GM12891 (cell line): Measurements from ENCODE around the gene SEMA4A.
"Not testable (repeated sequence)": the region's sequence is repeated elsewhere in the genome, so short reads cannot be mapped to it uniquely, and the experiment has no call there.

Experiments
- DNase-seq: peaks from one replicate; pipeline ENCODE4 v3.0.0; 2011; ENCODE audit warnings: low spot score; ENCODE audit not compliant: insufficient read length
- FAIRE-seq: peaks from 2 replicates; lab custom pipeline; 2011; peaks lifted over from hg19 to GRCh38; lab: Jason Lieb, UNC
- PAX5 ChIP-seq: IDR thresholded peaks from 2 replicates; pipeline ENCODE4 v1.6.1; 2011; ENCODE audit warnings: low read length, moderate library complexity, mild to moderate bottlenecking; ENCODE audit not compliant: insufficient read depth, severe bottlenecking
- POLR2A ChIP-seq: IDR thresholded peaks from 2 replicates; pipeline ENCODE4 v1.6.1; 2011; ENCODE audit warnings: low read depth, low read length, control low read depth
- POLR2AphosphoS5 ChIP-seq: IDR thresholded peaks from 2 replicates; pipeline ENCODE4 v1.6.1; 2011; ENCODE audit warnings: low read depth, low read length, control low read depth
- POU2F2 ChIP-seq: IDR thresholded peaks from 2 replicates; pipeline ENCODE4 v1.6.1; 2011; ENCODE audit warnings: low read depth, mild to moderate bottlenecking, control low read depth, low read length, moderate library complexity
- SPI1 ChIP-seq: IDR thresholded peaks from 2 replicates; pipeline ENCODE4 v1.6.1; 2011; ENCODE audit warnings: low read depth, low read length, control low read depth
- TAF1 ChIP-seq: IDR thresholded peaks from 2 replicates; pipeline ENCODE4 v1.6.1; 2011; ENCODE audit warnings: low read depth, low read length, control low read depth

SEMA4A gene

DNA sequence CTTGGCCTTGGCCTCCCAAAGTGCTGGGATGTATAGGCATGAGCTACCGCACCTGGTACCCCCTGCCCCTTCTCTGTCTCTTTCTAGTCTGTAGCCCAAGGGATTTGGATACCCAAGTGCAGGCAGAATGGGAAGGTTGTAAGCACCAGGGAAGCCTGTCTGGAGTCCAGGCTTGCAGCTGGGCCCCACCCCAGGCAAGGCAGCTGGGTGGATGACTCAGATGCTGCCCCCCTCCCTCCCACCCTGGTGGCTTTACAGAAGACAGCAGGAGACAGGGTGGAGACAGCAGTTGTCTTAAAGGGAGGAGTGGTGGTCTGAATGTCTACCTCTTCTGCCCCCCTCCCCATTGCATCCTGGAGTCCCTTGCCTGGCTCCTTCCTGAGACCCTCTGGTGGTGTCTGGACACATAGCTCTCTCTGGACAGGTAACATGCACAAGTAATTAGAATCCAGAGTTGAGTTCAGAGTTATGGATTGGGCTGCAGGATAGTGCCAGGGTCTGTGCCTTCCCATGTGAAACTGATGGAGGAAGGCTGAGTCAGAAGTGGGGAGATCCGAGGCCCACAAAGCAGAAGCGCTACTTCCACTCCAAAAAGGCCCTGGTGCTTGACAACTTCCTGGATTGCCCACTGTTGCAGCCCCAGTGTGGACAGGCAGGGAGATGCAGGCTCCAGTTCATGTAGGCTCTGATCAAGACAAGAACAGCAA is 33.7 kb upstream of the SEMA4A start:
- TF ChIP-seq POU2F2 (no peak), SPI1 (peak; percentile 81), POLR2AphosphoS5 (no peak), TAF1 (no peak), POLR2A (no peak), PAX5 (no peak)

DNA sequence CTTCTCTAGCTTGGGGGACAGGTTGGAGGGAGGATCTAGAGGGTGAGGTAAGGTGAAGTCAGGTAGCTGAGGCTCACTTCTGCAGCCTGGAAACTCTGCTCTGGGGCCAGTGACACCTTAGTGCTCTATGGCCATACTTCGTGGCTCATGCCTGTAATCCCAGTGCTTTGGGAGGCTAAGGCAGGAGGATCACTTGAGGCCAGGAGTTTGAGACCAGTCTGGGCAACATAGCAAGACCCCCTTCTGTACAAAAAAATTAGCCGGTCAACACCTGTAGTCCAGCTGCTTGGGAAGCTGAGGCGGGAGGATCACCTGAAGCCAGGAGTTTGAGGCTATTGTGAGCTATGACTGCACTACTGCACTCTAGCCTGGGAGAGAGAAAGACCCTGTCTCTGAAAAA is 33.1 kb upstream of the SEMA4A start:
- no peak for FAIRE-seq
- no peak for DNase-seq
- TF ChIP-seq PAX5 (no peak), TAF1 (no peak), SPI1 (no peak), POLR2A (no peak), POLR2AphosphoS5 (no peak), POU2F2 (no peak)

More for the DNA sequence above, 33.7 kb upstream of the SEMA4A start:
- DNase-seq (no peak), FAIRE-seq (no peak)

DNA sequence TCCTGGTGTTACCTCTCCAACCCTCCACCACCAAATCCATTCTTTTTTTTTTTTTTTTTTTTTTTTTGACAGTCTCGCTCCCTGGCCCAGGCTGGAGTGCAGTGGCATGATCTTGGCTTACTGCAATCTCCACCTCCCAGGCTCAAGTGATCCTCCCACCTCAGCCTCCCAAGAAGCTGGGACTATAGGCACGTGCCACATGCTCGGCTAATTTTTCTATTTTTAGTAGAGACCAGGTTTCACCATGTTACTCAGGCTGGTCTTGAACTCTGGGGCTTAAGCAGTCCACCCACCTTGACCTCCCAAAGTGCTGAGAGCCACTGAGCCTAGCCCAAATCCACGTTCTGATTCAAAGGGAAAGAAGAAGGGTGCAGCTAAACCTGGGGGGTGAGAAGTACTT is 32.4 kb upstream of the SEMA4A start:
- FAIRE-seq, DNase-seq: not testable (repeated sequence)

DNA sequence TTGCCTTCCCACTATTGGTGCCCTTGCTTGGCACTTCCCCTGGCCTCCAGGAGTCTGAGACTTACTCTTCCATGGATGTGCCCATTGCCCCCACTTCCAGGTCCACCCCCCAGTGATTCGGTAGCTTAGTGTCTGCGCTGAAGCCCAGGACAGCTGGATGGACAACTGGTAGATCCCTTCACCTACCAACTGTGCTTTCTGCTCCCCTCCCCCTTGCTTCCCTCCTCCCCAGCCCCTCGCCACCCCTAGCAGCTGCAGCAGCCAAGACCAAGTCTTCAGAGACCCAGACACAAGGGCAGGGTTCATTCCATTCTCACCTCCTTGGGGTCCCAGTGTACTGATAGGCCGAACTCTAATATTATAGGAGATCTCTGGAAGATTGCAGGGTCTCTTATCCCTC is 31.9 kb upstream of the SEMA4A start:
- no peak for FAIRE-seq

DNA sequence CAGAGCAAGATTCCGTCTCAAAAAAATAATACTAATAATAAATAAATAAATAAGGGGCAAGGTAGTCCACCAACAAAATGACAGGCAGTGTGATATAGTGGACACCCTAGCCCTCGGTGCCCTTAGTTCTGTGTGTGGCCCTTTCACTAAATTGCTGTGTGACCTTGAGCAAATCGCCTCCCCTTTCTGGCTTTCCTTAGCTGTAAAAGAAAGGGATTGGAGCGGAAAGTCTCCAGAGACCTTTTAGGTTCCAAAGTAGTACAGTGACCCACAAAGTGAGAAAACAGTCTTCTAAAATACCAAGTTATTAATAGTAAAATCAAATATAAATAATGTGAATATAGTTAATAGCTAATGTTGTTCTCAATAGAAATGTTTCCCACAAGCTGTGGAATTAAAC is 31.3 kb upstream of the SEMA4A start:
- no peak for DNase-seq
- TF ChIP-seq POLR2A (no peak), SPI1 (no peak), POU2F2 (no peak), TAF1 (no peak), POLR2AphosphoS5 (no peak), PAX5 (no peak)
- FAIRE-seq = no peak

More for the DNA sequence above, 31.9 kb upstream of the SEMA4A start:
- no peak for DNase-seq
- TF ChIP-seq PAX5 (no peak), SPI1 (no peak), POLR2AphosphoS5 (no peak), POU2F2 (no peak), TAF1 (no peak), POLR2A (no peak)

DNA sequence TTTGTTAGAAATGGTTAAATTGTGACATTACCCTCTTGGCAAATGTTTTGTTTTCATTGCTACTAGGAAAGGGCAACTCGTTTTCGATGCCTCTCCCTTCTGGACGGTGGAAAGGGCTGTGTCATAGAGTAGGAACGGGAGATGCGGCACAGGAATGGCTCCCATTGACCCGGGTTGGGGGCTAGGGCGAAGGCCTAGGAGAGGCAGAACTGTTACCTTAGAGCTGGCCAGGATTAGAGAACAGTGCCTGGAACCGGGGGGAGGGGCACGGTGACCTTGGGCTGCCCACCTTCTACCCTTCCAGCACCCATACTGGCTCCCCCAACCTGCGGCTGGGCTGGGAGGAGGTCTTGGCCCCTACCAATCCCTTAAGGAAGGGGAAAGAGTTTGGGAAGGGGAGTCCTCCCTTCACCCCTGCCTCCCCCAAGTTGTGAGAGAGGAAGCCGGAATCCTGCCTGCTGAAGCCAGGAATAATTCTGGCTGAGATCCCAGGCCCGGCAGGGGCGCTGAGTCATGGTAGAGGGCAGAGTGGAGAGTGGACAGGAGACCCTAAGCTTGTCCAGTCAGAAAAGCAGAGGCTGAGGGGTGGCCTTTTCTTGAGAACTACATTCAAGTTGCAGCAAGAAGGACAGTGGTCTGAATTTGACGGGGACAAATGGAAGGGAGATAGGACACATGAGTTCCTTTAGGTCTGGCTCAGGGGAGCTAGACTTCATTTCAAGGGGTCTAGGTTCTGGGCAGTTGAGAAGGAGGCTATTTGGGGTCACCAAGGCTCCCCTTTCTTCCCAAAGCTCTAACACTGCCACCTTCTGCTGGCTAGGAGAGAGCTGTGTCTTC is 30.6 kb upstream of the SEMA4A start:
- TF ChIP-seq SPI1 = no peak
- FAIRE-seq (no peak), DNase-seq (no peak)

DNA sequence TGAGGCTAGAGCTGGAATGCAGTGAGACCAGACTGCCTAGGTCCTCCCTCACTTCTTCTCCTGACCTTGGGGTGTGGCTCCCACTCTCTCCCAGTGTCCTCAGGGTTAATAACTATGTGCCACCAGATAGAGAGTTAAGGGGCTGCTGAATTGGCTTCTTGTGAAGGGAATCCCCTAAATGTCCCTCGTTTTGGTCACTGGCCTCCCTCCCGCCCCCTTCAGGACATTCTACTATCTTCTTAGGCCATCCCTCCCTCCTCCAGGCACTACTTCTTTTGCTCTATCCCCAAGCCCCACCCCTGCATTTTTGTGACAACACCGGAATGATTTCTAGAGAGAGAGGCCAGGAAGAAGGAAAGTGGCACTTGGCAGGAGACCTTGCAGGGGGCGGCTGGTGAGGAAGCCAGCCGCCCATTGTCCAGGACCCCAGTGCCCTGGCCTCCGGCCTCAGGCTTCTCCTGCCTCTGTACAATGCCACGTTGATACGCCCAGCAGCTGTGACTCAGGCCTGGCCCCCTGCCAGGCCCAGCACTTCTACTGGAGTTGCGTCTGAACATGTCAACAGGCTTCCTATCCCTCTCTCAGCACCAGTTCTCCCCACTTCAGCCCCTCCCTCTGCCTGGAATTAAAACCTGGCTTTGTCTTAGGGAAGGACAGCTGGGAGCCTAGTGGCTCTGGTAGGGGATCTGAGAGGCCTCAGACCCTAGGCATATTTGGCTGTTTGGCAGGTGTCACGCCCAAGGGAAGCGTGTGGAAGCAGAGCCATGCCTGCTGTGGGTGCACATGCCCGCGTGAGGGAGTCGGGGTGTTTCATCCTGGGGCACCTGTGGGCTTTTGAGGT is 29.8 kb upstream of the SEMA4A start:
- TF ChIP-seq PAX5 (no peak), POLR2AphosphoS5 (no peak), SPI1 (no peak), POU2F2 (no peak), TAF1 (no peak), POLR2A (no peak)
- DNase-seq (no peak), FAIRE-seq (no peak)

DNA sequence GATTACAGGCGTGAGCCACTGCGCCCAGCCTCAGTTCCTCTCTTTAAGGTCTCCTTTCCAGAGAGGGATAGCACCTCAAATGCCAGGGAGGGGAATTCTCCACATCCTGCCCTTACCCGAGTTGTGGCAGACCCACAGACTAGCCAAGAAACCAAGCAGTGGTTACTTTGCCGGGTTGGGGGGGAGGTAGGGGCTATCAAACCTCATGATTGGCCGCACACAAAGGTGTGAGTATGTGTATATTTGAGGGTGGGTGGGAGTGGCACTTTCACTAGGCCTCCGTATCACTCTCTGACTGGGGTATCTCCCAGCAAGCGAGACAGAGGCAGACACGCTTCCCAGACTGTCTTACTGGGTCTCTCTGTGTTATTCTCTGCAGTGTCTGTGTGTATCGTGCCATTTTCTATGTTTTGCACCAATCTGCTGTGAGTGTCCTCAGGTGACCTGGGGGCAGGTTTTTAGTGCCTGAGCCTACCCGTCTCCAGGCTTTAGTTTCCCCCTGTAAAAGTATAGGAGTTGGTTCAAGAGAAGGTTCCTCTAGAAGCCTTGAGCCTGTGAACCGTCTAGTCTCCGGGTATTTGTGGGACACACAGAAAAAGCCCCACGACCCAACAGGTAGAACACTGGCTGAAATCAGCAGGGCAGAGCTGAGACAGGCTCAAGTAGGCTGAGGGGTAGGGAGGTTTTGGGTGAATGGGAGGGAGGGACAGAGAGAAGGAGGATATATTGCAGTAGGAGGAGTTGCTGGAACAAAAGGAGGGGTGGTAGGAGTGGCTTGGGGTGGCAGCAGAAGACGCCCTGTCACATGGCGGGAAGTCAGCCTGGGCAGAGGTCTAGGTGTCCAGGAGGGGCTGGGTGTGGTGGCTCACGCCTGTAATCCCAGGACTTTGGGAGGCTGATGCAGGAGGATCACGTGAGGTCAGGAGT is 28.6 kb upstream of the SEMA4A start:
- no peak for FAIRE-seq
- DNase-seq = no peak
- TF ChIP-seq POLR2AphosphoS5 = no peak
- peak; percentile 34 for TF ChIP-seq POLR2A
- no peak for TF ChIP-seq PAX5

DNA sequence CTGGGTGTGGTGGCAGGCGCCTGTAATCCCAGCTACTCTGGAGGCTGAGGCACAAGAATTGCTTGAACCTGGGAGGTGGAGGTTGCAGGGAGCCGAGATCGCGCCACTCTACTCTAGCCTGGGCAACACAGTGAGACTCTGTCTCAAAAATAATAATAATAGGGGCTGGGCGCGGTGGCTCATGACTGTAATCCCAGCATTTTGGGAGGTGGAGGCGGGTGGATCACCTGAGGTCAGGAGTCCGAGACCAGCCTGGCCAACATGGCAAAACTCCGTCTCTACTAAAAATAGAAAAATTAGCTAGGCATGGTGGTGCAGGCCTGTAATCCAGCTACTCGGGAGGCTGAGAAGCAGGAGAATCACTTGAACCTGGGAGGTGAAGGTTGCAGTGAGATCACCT is 27.8 kb upstream of the SEMA4A start:
- not testable (repeated sequence) for DNase-seq, FAIRE-seq
